Epithelial cell of esophagus (primary cell): Measurements from ENCODE around the gene ARL14.
A peak's percentile ranks its signal among the peaks of the same experiment; 100 is the strongest.

Experiments
- DNase-seq: peaks from one replicate; pipeline ENCODE4 v3.0.0; 2010; ENCODE audit warnings: low read depth
- H3K4me3 ChIP-seq: 2 replicates; pipeline ENCODE4 v1.5.1; 2011; ENCODE audit warnings: mild to moderate bottlenecking, low read length, control low read depth
- TF ChIP-seq, protein P1 (sequence below): IDR thresholded peaks from 2 replicates; pipeline ENCODE4 v1.5.1; 2011; ENCODE audit warnings: low read depth, mild to moderate bottlenecking, low read length, control low read depth, inconsistent platforms; ENCODE audit not compliant: insufficient read depth; ENCODE audit errors: missing control alignments

The ARL14 gene

DNA sequence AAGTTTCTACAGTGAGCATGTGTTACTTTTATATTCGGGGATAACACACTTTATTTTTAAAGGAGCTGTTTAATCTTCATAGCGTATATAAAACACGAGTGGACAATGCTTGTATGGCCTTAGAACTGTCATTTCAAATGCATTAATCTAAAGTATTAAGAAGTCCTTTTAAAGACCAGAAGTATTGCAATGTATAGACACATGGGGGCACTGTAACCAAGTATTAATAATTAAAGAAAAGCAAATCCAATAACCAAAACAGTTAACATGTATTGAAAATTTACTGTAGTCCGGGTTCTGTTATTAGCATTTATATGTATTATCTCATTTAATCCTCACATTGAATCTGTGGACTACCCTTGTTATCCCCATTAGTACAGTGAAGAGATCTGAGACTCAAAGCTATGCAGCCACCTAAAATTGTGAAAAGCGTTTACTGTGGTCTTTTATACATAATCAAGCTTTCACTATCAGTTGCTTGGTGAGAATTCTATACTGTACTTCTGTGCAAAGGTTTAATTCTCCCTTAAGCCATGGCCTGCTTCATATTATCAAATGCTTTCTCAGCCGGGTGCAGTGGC, 10.1 kb downstream of the ARL14 start:
- peak; percentile 30 for DNase-seq
- H3K4me3 ChIP-seq, result no peak overlapping the region
- TF ChIP-seq, protein P1, sequence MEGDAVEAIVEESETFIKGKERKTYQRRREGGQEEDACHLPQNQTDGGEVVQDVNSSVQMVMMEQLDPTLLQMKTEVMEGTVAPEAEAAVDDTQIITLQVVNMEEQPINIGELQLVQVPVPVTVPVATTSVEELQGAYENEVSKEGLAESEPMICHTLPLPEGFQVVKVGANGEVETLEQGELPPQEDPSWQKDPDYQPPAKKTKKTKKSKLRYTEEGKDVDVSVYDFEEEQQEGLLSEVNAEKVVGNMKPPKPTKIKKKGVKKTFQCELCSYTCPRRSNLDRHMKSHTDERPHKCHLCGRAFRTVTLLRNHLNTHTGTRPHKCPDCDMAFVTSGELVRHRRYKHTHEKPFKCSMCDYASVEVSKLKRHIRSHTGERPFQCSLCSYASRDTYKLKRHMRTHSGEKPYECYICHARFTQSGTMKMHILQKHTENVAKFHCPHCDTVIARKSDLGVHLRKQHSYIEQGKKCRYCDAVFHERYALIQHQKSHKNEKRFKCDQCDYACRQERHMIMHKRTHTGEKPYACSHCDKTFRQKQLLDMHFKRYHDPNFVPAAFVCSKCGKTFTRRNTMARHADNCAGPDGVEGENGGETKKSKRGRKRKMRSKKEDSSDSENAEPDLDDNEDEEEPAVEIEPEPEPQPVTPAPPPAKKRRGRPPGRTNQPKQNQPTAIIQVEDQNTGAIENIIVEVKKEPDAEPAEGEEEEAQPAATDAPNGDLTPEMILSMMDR, result peak; percentile 7

DNA sequence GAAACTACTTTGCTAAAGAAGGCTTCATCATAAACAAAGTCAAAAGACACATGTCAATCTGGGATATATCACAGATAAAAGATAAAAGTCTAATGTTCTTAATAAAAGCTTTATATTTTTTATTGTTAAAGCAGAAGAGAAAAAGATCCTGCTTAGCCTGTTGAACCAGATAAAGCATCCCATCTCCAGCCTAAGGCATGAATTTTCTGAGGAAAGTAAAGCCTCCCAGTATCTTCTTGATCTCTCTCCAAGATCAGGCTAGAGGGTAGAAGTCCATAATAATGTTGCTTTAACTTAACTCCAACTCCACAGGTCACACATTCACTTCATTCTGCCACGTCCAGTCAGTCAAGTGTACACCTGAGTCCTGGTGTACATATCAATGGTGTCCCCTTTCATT, 14.2 kb downstream of the ARL14 start:
- DNase-seq, result peak; percentile 10

DNA sequence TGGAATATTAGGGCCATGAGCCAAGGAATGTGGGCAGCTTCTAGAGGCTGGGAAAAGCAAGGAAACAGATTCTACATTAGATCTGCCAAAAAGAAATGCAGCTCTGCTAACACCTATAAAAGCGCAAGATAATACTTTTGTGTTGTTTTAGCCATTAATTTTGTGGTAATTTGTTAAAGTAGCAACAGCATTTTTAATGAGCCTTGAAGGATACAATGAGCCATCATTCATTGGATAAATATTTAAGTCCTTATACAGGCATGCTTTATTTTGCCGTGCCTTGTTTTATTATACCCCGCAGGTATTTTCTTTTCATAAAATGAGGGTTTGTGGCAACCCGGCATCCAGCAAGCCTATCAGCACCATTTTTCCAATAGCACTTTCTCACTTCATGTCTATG, 15.0 kb downstream of the ARL14 start:
- H3K4me3 ChIP-seq, result no peak overlapping the region
- no peak for DNase-seq
- TF ChIP-seq, protein P1, result no peak

More for the DNA sequence above, 14.2 kb downstream of the ARL14 start:
- TF ChIP-seq, protein P1, result no peak
- no peak overlapping the region for H3K4me3 ChIP-seq

DNA sequence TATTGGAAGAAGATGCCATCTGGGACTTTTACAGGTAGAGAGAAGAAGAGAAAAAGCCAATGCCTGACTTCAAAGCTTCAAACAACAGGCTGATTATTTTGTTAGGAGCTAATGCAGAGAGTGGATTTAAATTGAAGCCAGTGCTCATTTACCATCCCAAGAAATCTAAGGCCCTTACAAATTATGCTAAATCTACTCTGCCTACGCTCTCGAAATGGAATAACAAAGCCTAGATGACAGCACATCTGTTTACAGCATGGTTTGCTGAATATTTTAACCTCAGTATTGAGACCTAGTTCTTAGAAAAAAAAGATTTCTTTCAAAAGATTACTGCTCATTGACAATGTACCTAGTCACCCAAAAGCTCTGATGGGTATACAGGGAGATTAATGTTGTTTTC, 16.2 kb downstream of the ARL14 start:
- no peak overlapping the region for H3K4me3 ChIP-seq
- TF ChIP-seq, protein P1, result no peak
- DNase-seq, result no peak

DNA sequence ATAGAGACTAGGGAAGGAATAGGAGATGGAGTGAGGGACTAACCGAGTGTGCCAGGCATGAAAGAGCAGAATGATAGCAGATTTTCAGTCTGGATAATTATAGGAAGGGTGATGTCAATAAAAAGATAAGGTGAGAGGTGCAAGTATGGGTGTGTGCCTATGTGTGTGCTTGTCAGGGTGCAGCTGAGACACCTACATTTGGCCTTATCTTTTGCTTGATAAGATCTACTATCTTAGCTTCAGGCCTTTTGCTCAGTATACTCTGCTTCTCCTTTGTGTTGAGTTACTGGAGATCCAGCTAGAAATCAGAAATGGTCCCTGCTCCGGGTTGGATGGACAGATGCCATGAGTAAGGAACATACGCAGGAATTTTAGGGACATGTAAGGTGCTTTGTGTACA, 17.4 kb downstream of the ARL14 start:
- DNase-seq, result no peak
- TF ChIP-seq, protein P1, result no peak

DNA sequence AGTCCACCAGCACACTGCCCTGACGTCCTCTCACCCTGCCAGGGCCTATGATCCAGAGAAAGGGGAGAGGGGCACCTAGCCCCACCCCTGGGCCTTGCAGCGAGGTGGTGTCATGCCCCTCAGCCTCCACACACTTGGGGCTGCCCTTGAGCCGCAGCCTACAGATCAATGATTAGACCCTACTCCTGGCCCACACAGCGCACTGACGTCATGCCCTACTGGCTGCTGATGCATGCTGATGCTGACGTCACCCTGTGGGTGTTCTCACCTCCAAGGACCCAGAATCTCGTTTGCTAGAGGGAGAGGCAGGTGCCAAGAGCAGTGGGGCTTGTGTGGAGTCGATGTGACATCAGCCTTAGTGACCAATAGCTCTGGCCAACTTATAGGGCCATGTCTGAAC, 18.0 kb downstream of the ARL14 start:
- TF ChIP-seq, protein P1, result no peak
- no peak overlapping the region for H3K4me3 ChIP-seq

More for the DNA sequence above, 17.4 kb downstream of the ARL14 start:
- no peak overlapping the region for H3K4me3 ChIP-seq

DNA sequence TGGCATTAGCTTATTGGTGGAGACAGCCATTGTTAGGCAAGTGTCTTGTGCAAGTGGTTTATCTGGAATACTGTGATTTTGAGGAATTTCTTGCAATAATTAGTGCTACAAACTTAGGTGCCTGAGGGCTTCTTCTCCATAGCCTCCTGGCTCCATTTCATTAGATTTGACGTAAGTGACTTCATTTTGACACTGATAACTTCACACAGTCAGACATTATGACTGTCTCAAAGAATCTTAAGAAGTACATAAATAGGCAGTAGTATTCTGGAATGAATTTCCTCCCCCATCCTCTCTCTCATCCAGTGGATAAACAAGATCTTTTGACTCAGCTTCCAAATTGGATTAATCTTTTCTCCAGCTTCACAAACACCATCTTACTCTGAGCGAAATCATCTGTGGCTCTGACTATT, 19.0 kb downstream of the ARL14 start:
- DNase-seq, result no peak
- TF ChIP-seq, protein P1, result no peak
- no peak overlapping the region for H3K4me3 ChIP-seq

More for the DNA sequence above, 18.0 kb downstream of the ARL14 start:
- DNase-seq, result no peak
